ENCODE results near the gene FBXO45.
"Not testable (repeated sequence)": the region's sequence is repeated elsewhere in the genome, so short reads cannot be mapped to it uniquely, and the experiment has no call there.

The FBXO45 gene

DNA sequence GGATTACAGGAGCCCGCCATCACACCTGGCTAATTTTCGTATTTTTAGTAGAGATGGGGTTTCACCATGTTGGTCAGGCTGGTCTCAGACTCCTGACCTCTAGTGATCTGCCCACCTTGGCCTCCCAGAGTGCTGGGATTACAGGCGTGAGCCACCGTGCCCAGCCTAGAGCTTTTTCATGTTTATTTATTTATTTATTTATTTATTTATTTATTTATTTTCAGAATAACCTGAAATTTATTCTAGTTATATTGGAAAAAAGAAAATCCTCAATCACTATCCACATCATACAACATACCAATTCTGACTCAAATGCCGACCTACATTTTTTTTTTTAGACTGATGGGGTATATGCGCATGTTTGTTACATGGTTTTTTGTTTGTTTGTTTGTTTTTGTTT, 46.8 kb downstream of the FBXO45 start:
- not testable (repeated sequence) for DNase-seq (ENCODE audit: low read depth in 2 of 3, low spot score in 2 of 3)

DNA sequence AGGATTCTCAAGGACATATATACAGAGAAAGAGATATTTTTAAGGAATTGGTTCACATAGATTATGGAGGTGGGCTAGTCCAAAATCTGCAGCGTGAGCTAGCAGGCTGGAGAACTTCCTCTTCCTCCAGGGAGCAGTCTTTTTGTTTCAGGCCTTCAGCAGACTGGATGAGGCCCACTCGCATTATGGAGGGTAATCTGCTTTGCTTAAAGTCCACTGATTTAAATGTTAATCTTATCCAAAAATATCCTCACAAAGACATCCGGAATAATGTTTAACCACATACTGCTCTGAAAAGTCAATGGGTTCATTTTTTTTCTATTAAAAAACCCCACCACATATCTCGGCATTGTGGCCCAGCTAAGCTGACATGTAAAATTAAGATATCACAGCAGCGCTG, 48.8 kb downstream of the FBXO45 start:
- no peak for DNase-seq (ENCODE audit: low read depth in 2 of 3, low spot score in 2 of 3)

GRCh38 chr3:196619223-196619622, 50.8 kb downstream of the FBXO45 start:
- no peak for DNase-seq (ENCODE audit: low read depth in 2 of 3, low spot score in 2 of 3)

DNA sequence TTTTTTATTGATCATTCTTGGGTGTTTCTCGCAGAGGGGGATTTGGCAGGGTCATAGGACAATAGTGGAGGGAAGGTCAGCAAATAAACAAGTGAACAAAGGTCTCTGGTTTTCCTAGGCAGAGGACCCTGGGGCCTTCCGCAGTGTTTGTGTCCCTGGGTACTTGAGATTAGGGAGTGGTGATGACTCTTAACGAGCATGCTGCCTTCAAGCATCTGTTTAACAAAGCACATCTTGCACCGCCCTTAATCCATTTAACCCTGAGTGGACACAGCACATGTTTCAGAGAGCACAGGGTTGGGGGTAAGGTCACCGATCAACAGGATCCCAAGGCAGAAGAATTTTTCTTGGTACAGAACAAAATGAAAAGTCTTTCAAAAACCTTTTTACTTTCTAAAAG, 51.2 kb downstream of the FBXO45 start:
- DNase-seq (ENCODE audit: low read depth in 2 of 3, low spot score in 2 of 3), result not testable (repeated sequence)

DNA sequence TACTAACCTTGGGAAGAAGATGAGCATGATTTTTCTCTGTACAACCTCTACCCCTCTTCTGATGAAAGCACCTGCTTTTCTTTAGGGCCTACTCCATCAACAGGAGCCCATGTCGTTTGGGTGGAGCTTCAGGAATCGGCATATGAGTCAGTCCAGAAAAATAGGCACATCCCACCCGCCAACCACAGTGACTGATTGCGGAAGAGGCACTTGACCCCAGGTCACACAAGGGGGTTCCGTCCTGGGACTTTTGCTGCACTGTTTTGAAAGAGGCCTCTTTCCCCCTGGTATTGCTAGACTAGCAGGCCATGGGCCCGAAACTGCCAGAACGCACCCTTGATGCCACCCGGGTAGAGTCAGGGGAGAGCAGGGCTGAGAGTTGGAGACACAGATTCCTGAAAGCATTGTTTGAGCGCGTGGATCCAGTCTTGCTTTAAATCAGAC, 51.7 kb downstream of the FBXO45 start:
- no peak for DNase-seq (ENCODE audit: low read depth in 2 of 3, low spot score in 2 of 3)

GRCh38 chr3:196620684-196621083, 52.2 kb downstream of the FBXO45 start:
- DNase-seq (ENCODE audit: low read depth in 2 of 3, low spot score in 2 of 3), result no peak

- no peak for DNase-seq (ENCODE audit: low read depth in 2 of 3, low spot score in 2 of 3)
Observed at GRCh38 chr3:196621611-196622010, 53.2 kb downstream of the FBXO45 start.

- no peak for DNase-seq (ENCODE audit: low read depth in 2 of 3, low spot score in 2 of 3)
Observed at GRCh38 chr3:196624067-196624790, 55.8 kb downstream of the FBXO45 start.

- DNase-seq (ENCODE audit: low read depth in 2 of 3, low spot score in 2 of 3), result no peak
Observed at GRCh38 chr3:196624907-196625306, 56.4 kb downstream of the FBXO45 start.

GRCh38 chr3:196625331-196625730, 56.9 kb downstream of the FBXO45 start:
- DNase-seq (ENCODE audit: low read depth in 2 of 3, low spot score in 2 of 3), result no peak

DNA sequence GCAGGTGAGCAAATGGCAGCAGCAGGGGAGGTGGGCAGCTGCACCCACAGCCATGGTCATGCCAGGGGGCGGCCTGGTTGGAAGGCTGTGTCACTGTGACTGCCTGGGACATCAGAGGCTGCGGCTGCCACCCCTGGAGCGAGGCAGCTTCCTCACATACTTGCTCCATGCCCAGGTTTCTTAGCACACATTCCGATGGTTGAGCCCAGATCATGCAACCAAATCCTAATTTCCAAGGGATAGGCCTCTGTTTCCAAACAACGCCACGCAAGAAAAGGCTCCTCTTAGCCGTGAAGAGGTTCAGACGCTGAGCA, 59.4 kb downstream of the FBXO45 start:
- no peak for DNase-seq (ENCODE audit: low read depth in 2 of 3, low spot score in 2 of 3)

DNA sequence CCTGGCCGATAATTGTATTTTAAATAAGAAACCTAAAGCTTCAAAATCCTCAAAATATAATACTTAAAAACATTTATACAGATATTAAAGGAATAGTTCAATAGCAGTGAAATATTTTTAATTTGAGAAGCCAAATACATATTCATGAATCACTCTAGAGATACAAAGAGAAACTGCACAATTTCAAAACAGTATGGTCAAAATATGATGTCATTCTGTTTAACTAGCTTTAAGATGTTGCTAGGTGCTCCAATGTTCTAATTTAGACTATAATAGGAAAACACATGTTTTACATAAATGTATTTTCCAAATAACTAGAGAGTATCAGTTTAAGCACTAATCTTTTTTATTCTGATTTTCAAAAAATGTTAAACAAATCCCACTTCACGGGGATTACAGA, 60.8 kb downstream of the FBXO45 start:
- DNase-seq (ENCODE audit: low read depth in 2 of 3, low spot score in 2 of 3), result no peak

GRCh38 chr3:196631682-196632045, 63.2 kb downstream of the FBXO45 start:
- DNase-seq (ENCODE audit: low read depth in 2 of 3, low spot score in 2 of 3), result no peak

DNA sequence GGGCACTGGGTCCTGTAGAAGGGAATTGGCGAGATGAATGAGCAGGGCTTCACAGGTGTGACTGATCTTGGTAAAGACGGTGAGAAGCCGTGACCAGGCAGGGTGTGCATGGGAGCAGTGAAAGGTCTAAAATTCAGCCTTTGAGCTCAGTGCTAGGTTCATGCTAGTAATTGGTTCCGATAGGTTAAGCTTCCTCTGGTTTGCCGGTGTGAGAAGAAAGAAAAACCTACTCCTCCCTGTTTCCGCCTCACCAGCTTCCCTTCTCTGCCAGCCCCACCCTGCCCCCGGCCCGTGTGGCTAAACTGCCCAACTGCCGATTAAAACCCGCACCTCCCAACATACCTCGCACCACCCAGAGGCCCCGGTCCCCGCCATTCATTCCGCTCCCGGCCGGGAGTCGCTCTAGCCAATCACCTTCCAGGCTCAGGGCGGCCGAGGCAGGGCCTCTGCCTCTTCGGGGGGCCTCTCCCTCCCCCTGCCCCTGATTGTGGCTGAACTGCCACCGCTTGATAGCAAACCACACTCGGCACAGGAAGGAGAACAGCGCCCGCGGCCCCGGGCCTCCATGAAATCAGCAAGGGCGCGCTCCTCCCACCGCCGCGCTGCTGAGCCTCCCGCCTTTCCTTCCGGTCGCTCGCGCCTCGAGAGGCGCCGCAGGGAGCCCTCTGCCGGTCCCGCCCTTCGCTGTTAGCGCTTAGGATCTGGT, 63.7 kb downstream of the FBXO45 start:
- DNase-seq (ENCODE audit: low read depth in 2 of 3, low spot score in 2 of 3), result peak; percentile 66 to 83 (median 82)

DNA sequence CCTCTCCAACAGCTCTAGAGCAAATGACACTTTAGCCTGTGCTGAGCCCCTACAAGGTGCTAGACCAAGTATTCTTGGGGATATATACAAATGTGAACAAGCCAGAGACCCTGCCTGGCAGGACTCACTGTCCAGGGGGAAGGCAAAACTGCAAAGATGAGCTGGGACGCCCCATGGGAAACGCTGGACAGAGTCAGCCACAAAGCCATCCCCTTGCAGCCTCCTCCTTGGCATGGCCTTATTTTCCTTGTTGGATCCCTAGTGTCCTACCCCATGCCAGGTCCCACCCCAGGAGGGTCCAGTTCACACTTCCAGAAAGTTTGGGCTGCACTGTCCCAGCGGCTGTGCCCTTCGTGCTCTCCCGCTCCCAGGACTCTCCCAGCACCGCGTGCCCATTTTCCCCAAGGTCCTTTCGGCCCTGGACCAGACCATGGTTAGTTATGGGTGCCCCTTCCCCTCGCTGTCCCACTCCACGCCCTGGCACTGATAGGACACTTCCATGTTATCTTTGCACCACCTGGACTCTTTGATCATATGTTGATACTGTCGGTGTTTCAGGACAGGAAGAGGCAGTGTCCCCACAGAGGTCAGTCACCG, 65.2 kb downstream of the FBXO45 start:
- no peak for DNase-seq (ENCODE audit: low read depth in 2 of 3, low spot score in 2 of 3)

GRCh38 chr3:196634224-196634623, 65.8 kb downstream of the FBXO45 start:
- no peak for DNase-seq (ENCODE audit: low read depth in 2 of 3, low spot score in 2 of 3)

DNA sequence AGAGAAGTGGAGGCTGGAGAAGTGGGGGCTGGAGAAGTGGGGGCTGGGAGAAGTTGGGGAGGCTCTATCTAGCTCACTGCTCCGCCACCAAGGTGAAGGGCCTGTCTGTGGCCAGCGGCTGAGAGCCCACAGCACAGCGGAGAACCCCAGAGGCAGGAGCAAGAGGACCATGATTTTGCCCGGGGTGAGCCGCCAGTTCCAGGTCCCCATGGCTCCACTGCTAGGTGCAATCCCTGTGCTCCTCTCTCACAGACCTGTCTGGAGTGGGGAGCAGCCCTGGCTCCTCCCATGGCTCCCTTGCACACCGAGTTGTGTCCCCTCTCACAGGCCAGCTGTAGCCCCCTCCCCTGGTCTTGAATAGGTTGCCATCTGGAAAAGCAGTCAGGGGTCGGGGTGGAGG, 66.4 kb downstream of the FBXO45 start:
- no peak for DNase-seq (ENCODE audit: low read depth in 2 of 3, low spot score in 2 of 3)

- DNase-seq (ENCODE audit: low read depth in 2 of 3, low spot score in 2 of 3), result no peak
Observed at GRCh38 chr3:196636369-196637349, 68.2 kb downstream of the FBXO45 start.

GRCh38 chr3:196637941-196638340, 69.5 kb downstream of the FBXO45 start:
- not testable (repeated sequence) for DNase-seq (ENCODE audit: low read depth in 2 of 3, low spot score in 2 of 3)
